Thyroid gland (tissue), 4 donors: Measurements from ENCODE around the gene PCDHB6. TPM values are rescaled to one million over a fixed set of nuclear protein-coding genes. Genes with fewer than 3 reads are reported as not detected.
"Not testable (repeated sequence)": the region's sequence is repeated elsewhere in the genome, so short reads cannot be mapped to it uniquely, and the experiment has no call there.

Experiments
- DNase-seq, 2 donors: peaks; one replicate each; pipeline ENCODE4 v3.0.0-alpha.2; 2019
- H3K27ac ChIP-seq, 3 donors: fragments of 200-600 bp; sonication (generic); 1 replicate in 2 of 3; 2 replicates in 1 of 3; pipeline ENCODE4 v1.5.1; 2016 to 2019; ENCODE audit warnings: mild to moderate bottlenecking in 1 of 3, moderate library complexity in 1 of 3
- H3K27me3 ChIP-seq: fragments of 200-600 bp; sonication (generic); one replicate; pipeline ENCODE4 v1.5.1; 2019
- H3K36me3 ChIP-seq, 2 donors: fragments of 200-600 bp; sonication (generic); one replicate each; pipeline ENCODE4 v1.5.1; 2016 to 2019
- H3K4me1 ChIP-seq, 2 donors: fragments of 200-600 bp; sonication (generic); one replicate each; pipeline ENCODE4 v1.5.1; 2017 to 2019
- H3K4me3 ChIP-seq, 3 donors: fragments of 200-600 bp; sonication (generic); replicated peaks in 1 of 3; 1 replicate in 2 of 3; 2 replicates in 1 of 3; pipeline ENCODE4 v1.5.1; 2016; ENCODE audit warnings: mild to moderate bottlenecking in 1 of 3
- H3K9me3 ChIP-seq: fragments of 200-600 bp; sonication (generic); one replicate; pipeline ENCODE4 v1.5.1; 2017
- POLR2A ChIP-seq, 2 donors: fragments of 450-650 bp; IDR thresholded peaks; one replicate each; pipeline ENCODE4 v1.6.1; 2017; ENCODE audit warnings: antibody characterized with exemption in 2 of 2, mild to moderate bottlenecking in 2 of 2, moderate library complexity in 1 of 2
- WGBS, 2 donors: methylation state at CpG; one replicate each; pipeline ENCODE4 v1.1.5; 2017; 5-methylcytosine and 5-hydroxymethylcytosine counted together
- intact Hi-C: fragments of 100-400 bp; cut with DNase I; formaldehyde crosslinking; loops from one replicate; pipeline ENCODE4 v1.15.1; 2023
- total RNA-seq, 4 donors: library from RNA; depleted of rRNA; stranded (reverse); fragments of >200 nt; gene quantifications; one replicate each; pipeline ENCODE4 v1.2.3, GENCODE V29; 2016
- TF ChIP-seq, protein P1 (sequence below), 6 experiments: fragments of 200-600 bp in 3 of 6; fragments of 450-650 bp in 3 of 6; sonication (generic) in 3 of 6; IDR thresholded peaks; one replicate each; pipeline ENCODE4 v1.5.1; 2016 to 2019; ENCODE audit warnings: antibody characterized with exemption in 6 of 6, mild to moderate bottlenecking in 2 of 6, inconsistent platforms in 1 of 6, moderate library complexity in 1 of 6

PCDHB6 gene
- total RNA-seq, 4 donors from 2014 or later, result 0.13 to 2.4 (median 0.71) TPM

DNA sequence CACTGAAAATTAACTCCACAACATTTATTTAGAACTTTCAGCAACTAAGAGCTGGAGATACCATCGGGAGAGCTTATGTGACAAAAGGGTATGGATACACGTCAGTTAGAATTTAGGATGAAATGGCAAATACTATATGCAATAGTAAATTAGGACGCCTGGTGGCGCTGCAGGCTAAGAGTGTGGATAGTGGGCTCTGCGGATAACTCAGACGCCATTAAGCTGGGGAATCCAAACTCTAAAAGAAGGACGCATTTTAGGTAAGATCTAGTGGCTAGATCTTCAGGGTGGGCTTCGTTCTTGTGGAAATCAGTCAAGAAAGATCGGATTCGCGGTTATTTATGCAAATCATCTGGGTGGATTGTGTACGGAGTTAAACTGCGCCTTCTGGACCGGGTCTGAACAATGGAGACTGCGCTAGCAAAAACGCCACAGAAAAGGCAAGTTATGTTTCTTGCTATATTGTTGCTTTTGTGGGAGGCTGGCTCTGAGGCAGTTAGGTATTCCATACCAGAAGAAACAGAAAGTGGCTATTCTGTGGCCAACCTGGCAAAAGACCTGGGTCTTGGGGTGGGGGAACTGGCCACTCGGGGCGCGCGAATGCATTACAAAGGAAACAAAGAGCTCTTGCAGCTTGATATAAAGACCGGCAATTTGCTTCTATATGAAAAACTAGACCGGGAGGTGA is 14.7 kb upstream of the PCDHB6 start, which contains the start of gene PCDHB5:
Gene PCDHB5 (plus strand): TSS at position 177 of the 688 bp plus-strand sequence. CDS start 229 bp downstream, at position 406.
- intact Hi-C loops, result no loop called here
- H3K9me3 ChIP-seq, result no peaks in the 10 kb centered on the region

DNA sequence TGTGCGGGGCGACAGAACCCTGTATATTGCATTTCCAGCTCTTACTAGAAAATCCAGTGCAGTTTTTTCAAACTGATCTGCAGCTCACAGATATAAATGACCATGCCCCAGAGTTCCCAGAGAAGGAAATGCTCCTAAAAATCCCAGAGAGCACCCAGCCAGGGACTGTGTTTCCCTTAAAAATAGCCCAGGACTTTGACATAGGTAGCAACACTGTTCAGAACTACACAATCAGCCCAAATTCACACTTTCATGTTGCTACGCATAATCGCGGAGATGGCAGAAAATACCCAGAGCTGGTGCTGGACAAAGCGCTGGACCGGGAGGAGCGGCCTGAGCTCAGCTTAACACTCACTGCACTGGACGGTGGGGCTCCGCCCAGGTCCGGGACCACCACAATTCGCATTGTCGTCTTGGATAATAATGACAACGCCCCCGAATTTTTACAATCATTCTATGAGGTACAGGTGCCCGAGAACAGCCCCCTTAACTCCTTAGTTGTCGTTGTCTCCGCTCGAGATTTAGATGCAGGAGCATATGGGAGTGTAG is 14.1 kb upstream of the PCDHB6 start:
- no peak for DNase-seq
- intact Hi-C loops, result no loop called here
- H3K27ac ChIP-seq, result no peak overlapping the region
- TF ChIP-seq, protein P1, sequence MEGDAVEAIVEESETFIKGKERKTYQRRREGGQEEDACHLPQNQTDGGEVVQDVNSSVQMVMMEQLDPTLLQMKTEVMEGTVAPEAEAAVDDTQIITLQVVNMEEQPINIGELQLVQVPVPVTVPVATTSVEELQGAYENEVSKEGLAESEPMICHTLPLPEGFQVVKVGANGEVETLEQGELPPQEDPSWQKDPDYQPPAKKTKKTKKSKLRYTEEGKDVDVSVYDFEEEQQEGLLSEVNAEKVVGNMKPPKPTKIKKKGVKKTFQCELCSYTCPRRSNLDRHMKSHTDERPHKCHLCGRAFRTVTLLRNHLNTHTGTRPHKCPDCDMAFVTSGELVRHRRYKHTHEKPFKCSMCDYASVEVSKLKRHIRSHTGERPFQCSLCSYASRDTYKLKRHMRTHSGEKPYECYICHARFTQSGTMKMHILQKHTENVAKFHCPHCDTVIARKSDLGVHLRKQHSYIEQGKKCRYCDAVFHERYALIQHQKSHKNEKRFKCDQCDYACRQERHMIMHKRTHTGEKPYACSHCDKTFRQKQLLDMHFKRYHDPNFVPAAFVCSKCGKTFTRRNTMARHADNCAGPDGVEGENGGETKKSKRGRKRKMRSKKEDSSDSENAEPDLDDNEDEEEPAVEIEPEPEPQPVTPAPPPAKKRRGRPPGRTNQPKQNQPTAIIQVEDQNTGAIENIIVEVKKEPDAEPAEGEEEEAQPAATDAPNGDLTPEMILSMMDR (IDR thresholded peaks at IDR 0.05), result no peak
- TF ChIP-seq POLR2A (IDR thresholded peaks at IDR 0.05), result no peak
- H3K4me1 ChIP-seq, result no peaks in the 10 kb centered on the region
- peak overlapping the region in 1 of 3 donors; percentile 44 for H3K4me3 ChIP-seq
- no peaks in the 10 kb centered on the region for H3K36me3 ChIP-seq
- WGBS, 2 donors, result 38 to 64% methylated on average over 19 of the region's 19 CpGs
- no peaks in the 10 kb centered on the region for H3K27me3 ChIP-seq
- no peaks in the 10 kb centered on the region for H3K9me3 ChIP-seq

More for the DNA sequence above, 14.7 kb upstream of the PCDHB6 start, which contains the start of gene PCDHB5:
- Histone ChIP-seq H3K27me3 (no peaks in the 10 kb centered on the region), H3K4me1 (no peaks in the 10 kb centered on the region), H3K36me3 (no peaks in the 10 kb centered on the region), H3K4me3 (peak within 1 kb of the TSS in 1 of 3 donors; percentile 44), H3K27ac (no peak within 1 kb of the TSS)
- 19 to 24% methylated on average over 22 of the region's 22 CpGs for WGBS, 2 donors
- DNase-seq, result peak; percentile 6 to 53
- TF ChIP-seq, protein P1 (IDR thresholded peaks at IDR 0.05), result peak in 3 of 6 experiments; percentile 52 to 64 (median 56)
- no peak for TF ChIP-seq POLR2A (IDR thresholded peaks at IDR 0.05)

DNA sequence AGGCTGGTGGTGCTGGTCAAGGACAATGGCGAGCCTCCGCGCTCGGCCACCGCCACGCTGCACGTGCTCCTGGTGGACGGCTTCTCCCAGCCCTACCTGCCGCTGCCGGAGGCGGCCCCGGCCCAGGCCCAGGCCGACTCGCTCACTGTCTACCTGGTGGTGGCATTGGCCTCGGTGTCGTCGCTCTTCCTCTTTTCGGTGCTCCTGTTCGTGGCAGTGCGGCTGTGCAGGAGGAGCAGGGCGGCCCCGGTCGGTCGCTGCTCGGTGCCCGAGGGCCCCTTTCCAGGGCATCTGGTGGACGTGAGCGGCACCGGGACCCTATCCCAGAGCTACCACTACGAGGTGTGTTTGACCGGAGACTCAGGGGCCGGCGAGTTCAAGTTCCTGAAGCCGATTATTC is 12.5 kb upstream of the PCDHB6 start:
- H3K4me3 ChIP-seq, H3K27ac ChIP-seq, intact Hi-C loops, DNase-seq, H3K4me1 ChIP-seq, H3K27me3 ChIP-seq, H3K9me3 ChIP-seq, H3K36me3 ChIP-seq: not testable (repeated sequence)
- WGBS, 2 donors, result 50 to 84% methylated on average over 8 to 18 of the region's 34 CpGs

DNA sequence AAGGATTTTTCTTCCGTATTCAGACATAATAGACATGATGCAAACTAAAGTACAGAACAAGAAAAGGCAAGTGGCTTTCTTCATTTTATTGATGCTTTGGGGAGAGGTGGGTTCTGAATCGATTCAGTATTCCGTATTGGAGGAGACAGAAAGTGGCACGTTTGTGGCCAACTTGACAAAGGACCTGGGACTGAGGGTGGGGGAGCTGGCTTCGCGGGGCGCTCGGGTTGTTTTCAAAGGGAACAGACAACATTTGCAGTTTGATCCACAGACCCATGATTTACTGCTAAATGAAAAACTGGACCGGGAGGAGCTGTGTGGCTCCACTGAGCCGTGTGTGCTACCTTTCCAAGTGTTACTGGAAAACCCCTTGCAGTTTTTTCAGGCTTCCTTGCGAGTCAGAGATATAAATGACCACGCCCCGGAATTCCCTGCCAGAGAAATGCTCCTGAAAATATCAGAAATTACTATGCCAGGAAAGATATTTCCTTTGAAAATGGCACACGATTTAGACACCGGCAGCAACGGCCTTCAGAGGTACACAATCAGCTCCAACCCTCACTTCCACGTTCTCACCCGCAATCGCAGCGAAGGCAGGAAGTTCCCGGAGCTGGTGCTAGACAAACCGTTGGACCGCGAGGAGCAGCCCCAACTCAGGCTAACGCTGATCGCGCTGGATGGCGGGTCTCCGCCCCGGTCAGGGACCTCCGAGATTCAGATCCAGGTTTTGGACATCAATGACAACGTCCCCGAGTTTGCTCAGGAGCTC is 551 bp downstream of the PCDHB6 start:
- Histone ChIP-seq H3K9me3 (no peaks in the 10 kb centered on the region), H3K36me3 (no peaks in the 10 kb centered on the region), H3K27ac (no peak overlapping the region), H3K4me3 (no peak overlapping the region), H3K27me3 (no peaks in the 10 kb centered on the region), H3K4me1 (no peaks in the 10 kb centered on the region)
- intact Hi-C loops, result no loop called here
- WGBS, 2 donors, result 34 to 61% methylated on average over 19 to 33 of the region's 33 CpGs
- TF ChIP-seq, protein P1 (IDR thresholded peaks at IDR 0.05), result no peak
- no peak for TF ChIP-seq POLR2A (IDR thresholded peaks at IDR 0.05)
- no peak for DNase-seq

DNA sequence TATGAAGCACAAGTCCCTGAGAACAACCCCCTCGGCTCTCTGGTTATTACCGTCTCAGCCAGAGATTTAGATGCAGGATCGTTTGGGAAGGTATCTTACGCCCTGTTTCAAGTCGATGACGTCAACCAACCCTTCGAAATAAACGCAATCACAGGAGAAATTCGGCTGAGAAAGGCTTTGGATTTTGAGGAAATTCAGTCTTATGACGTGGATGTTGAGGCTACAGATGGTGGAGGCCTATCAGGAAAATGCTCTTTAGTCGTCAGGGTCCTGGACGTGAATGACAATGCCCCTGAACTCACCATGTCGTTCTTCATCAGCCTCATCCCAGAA is 1.1 kb downstream of the PCDHB6 start:
- Histone ChIP-seq H3K27me3 (no peaks in the 10 kb centered on the region), H3K4me3 (no peak overlapping the region), H3K36me3 (no peaks in the 10 kb centered on the region), H3K4me1 (no peaks in the 10 kb centered on the region), H3K27ac (no peak overlapping the region), H3K9me3 (no peaks in the 10 kb centered on the region)
- WGBS, 2 donors, result 24 to 74% methylated on average over 13 of the region's 13 CpGs
- TF ChIP-seq POLR2A (IDR thresholded peaks at IDR 0.05), result no peak
- TF ChIP-seq, protein P1 (IDR thresholded peaks at IDR 0.05), result no peak
- DNase-seq, result no peak
- intact Hi-C loops, result no loop called here

DNA sequence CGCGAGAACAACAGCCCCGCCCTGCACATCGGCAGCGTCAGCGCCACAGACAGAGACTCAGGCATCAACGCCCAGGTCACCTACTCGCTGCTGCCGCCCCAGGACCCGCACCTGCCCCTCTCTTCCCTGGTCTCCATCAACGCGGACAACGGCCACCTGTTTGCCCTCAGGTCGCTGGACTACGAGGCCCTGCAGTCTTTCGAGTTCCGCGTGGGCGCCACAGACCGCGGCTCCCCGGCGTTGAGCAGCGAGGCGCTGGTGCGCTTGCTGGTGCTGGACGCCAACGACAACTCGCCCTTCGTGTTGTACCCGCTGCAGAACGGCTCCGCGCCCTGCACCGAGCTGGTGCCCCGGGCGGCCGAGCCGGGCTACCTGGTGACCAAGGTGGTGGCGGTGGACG is 1.8 kb downstream of the PCDHB6 start:
- H3K4me1 ChIP-seq, intact Hi-C loops, H3K27ac ChIP-seq, DNase-seq, H3K27me3 ChIP-seq, H3K4me3 ChIP-seq, H3K9me3 ChIP-seq, H3K36me3 ChIP-seq: not testable (repeated sequence)
- WGBS, 2 donors, result 15 to 59% methylated on average over 6 to 19 of the region's 41 CpGs

DNA sequence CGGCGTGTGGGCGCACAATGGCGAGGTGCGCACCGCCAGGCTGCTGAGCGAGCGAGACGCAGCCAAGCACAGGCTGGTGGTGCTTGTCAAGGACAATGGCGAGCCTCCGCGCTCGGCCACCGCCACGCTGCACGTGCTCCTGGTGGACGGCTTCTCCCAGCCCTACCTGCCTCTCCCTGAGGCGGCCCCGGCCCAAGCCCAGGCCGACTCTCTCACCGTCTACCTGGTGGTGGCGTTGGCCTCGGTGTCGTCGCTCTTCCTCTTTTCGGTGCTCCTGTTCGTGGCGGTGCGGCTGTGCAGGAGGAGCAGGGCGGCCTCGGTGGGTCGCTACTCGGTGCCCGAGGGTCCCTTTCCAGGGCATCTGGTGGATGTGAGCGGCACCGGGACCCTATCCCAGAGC is 2.2 kb downstream of the PCDHB6 start:
- H3K9me3 ChIP-seq, H3K4me1 ChIP-seq, H3K36me3 ChIP-seq, intact Hi-C loops, H3K27me3 ChIP-seq, DNase-seq, H3K4me3 ChIP-seq, H3K27ac ChIP-seq: not testable (repeated sequence)
- WGBS, 2 donors, result 26 to 59% methylated on average over 20 to 23 of the region's 36 CpGs
